Measurements from ENCODE around the gene RPS6KA1.
"Not testable (repeated sequence)": the region's sequence is repeated elsewhere in the genome, so short reads cannot be mapped to it uniquely, and the experiment has no call there.

RPS6KA1 gene

DNA sequence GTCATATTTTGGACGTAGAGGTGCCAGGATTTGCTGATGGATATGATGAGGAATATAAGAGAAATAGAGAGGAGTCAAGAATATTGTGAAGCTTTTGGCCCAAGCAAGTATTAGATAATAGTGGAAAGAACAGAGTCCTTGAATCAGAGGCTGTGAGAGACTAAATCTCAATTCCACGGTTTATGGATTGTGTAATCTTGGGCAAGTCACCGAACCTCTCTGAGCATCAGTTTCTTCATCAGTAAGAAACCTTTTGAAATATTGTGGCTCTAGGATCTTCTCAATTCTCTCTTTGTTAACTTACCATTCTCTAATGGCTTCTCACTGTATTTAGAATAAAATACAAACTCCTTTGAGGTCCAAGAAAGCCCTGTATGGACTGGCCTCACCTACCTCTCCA, 77.6 kb downstream of the RPS6KA1 start:
- H3K4me3 ChIP-seq (replicated peaks; ENCODE audit: insufficient read depth, low read length) = no peak overlapping the region
- no peaks in the 10 kb centered on the region for H3K27me3 ChIP-seq (ENCODE audit: insufficient read depth, poor library complexity, severe bottlenecking)
- H3K27ac ChIP-seq (replicated peaks) = peak overlapping the region; percentile 35
- peak; percentile 59 to 63 for DNase-seq (ENCODE audit: low read depth in 1 of 2, low spot score in 1 of 2)
- TF ChIP-seq, protein P1, sequence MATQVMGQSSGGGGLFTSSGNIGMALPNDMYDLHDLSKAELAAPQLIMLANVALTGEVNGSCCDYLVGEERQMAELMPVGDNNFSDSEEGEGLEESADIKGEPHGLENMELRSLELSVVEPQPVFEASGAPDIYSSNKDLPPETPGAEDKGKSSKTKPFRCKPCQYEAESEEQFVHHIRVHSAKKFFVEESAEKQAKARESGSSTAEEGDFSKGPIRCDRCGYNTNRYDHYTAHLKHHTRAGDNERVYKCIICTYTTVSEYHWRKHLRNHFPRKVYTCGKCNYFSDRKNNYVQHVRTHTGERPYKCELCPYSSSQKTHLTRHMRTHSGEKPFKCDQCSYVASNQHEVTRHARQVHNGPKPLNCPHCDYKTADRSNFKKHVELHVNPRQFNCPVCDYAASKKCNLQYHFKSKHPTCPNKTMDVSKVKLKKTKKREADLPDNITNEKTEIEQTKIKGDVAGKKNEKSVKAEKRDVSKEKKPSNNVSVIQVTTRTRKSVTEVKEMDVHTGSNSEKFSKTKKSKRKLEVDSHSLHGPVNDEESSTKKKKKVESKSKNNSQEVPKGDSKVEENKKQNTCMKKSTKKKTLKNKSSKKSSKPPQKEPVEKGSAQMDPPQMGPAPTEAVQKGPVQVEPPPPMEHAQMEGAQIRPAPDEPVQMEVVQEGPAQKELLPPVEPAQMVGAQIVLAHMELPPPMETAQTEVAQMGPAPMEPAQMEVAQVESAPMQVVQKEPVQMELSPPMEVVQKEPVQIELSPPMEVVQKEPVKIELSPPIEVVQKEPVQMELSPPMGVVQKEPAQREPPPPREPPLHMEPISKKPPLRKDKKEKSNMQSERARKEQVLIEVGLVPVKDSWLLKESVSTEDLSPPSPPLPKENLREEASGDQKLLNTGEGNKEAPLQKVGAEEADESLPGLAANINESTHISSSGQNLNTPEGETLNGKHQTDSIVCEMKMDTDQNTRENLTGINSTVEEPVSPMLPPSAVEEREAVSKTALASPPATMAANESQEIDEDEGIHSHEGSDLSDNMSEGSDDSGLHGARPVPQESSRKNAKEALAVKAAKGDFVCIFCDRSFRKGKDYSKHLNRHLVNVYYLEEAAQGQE (IDR thresholded peaks at IDR 0.05; ENCODE audit: insufficient replicate concordance, low read depth) = no peak
- TF ChIP-seq POLR2AphosphoS5 (IDR thresholded peaks at IDR 0.05; ENCODE audit: low read depth) (no peak), GABPA (IDR thresholded peaks at IDR 0.05; ENCODE audit: low read depth) (no peak), SPI1 (IDR thresholded peaks at IDR 0.05; ENCODE audit: borderline replicate concordance, low read depth) (no peak)
- TF ChIP-seq, protein P2, sequence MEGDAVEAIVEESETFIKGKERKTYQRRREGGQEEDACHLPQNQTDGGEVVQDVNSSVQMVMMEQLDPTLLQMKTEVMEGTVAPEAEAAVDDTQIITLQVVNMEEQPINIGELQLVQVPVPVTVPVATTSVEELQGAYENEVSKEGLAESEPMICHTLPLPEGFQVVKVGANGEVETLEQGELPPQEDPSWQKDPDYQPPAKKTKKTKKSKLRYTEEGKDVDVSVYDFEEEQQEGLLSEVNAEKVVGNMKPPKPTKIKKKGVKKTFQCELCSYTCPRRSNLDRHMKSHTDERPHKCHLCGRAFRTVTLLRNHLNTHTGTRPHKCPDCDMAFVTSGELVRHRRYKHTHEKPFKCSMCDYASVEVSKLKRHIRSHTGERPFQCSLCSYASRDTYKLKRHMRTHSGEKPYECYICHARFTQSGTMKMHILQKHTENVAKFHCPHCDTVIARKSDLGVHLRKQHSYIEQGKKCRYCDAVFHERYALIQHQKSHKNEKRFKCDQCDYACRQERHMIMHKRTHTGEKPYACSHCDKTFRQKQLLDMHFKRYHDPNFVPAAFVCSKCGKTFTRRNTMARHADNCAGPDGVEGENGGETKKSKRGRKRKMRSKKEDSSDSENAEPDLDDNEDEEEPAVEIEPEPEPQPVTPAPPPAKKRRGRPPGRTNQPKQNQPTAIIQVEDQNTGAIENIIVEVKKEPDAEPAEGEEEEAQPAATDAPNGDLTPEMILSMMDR (IDR thresholded peaks at IDR 0.05; ENCODE audit: insufficient read depth, low read length) = no peak

DNA sequence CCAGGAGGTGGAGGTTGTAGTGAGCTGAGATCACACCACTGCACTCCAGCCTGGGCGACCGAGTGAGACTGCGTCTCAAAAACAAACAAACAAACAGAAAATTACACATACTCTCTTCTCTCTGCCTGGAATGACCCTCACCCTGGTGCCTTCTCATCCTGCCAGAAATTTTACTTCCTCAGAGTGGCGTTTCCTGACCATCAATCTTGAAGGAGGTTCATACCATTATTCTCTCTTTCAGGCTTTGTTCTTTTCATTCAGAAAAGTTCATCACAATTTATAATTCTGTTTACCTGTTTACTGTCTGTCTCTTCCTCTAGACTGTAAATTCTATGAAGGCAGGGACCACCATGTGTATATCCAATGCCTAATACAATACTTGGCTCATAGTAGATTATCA, 79.3 kb downstream of the RPS6KA1 start:
- Histone ChIP-seq H3K4me3 (replicated peaks; ENCODE audit: insufficient read depth, low read length) (no peak overlapping the region), H3K27ac (replicated peaks) (no peak overlapping the region), H3K27me3 (ENCODE audit: insufficient read depth, poor library complexity, severe bottlenecking) (no peaks in the 10 kb centered on the region)
- peak in 1 of 2 experiments; percentile 18 for DNase-seq (ENCODE audit: low read depth in 1 of 2, low spot score in 1 of 2)
- TF ChIP-seq POLR2AphosphoS5 (IDR thresholded peaks at IDR 0.05; ENCODE audit: low read depth) (no peak), SPI1 (IDR thresholded peaks at IDR 0.05; ENCODE audit: borderline replicate concordance, low read depth) (no peak), GABPA (IDR thresholded peaks at IDR 0.05; ENCODE audit: low read depth) (no peak)
- TF ChIP-seq, protein P2 (IDR thresholded peaks at IDR 0.05; ENCODE audit: insufficient read depth, low read length) = no peak
- TF ChIP-seq, protein P1 (IDR thresholded peaks at IDR 0.05; ENCODE audit: insufficient replicate concordance, low read depth) = no peak

DNA sequence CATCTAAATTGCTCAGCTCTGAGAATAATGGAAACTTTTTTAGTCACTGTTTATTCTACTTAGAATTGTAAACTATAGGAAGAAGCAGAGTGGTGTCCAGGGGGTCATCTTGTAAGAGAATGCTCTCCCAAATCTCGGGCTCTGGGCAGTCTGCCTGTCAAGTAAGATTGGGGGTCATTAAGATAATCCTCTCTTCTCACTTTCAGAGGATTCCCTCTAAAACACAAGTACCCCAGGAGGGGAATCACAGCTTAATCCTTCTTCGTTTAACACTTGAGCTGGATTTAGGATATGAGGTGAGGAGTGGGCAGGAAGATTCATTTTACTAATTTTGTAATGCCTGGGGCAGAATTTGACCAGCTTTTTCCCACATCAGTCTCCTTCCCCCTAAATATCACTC, 81.2 kb downstream of the RPS6KA1 start:
- DNase-seq (ENCODE audit: low read depth in 1 of 2, low spot score in 1 of 2) = no peak
- TF ChIP-seq SPI1 (IDR thresholded peaks at IDR 0.05; ENCODE audit: borderline replicate concordance, low read depth) = no peak
- TF ChIP-seq, protein P1 (IDR thresholded peaks at IDR 0.05; ENCODE audit: insufficient replicate concordance, low read depth) = no peak
- TF ChIP-seq POLR2AphosphoS5 (IDR thresholded peaks at IDR 0.05; ENCODE audit: low read depth) = no peak
- TF ChIP-seq, protein P2 (IDR thresholded peaks at IDR 0.05; ENCODE audit: insufficient read depth, low read length) = no peak
- TF ChIP-seq GABPA (IDR thresholded peaks at IDR 0.05; ENCODE audit: low read depth) = no peak
- Histone ChIP-seq H3K4me3 (replicated peaks; ENCODE audit: insufficient read depth, low read length) (no peak overlapping the region), H3K27me3 (ENCODE audit: insufficient read depth, poor library complexity, severe bottlenecking) (no peaks in the 10 kb centered on the region), H3K27ac (replicated peaks) (no peak overlapping the region)

DNA sequence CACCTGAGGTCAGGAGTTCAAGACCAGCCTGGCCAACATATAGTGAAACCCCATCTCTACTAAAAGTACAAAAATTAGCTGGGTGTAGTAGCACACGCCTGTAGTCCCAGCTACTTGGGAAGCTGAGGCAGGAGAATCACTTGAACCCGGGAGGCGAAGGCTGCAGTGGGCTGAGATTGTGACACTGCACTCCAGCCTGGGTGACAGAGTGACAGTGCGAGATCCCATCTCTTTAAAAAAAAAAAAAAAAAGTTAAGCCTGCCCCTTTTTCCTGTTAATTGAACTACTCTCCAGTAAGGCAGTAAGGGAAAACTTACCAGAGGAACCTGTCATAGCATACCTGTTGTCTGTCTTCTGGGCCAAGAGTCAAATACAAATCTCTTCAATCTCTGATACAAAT, 83.1 kb downstream of the RPS6KA1 start:
- not testable (repeated sequence) for H3K4me3 ChIP-seq (replicated peaks; ENCODE audit: insufficient read depth, low read length); H3K27me3 ChIP-seq (ENCODE audit: insufficient read depth, poor library complexity, severe bottlenecking); DNase-seq (ENCODE audit: low read depth in 1 of 2, low spot score in 1 of 2); H3K27ac ChIP-seq (replicated peaks)

All from HL-60 (cell line).